Spleen (tissue), 11 donors: Measurements from ENCODE around the gene ARFGAP1. TPM values are rescaled to one million over a fixed set of nuclear protein-coding genes. Genes with fewer than 3 reads are reported as not detected.

Source experiments
- DNase-seq: peaks from one replicate; pipeline ENCODE4 v3.0.0-alpha.2; 2020
- H3K27ac ChIP-seq, 8 donors: fragments of 200-600 bp; sonication (generic) in 7 of 8; 1 replicate in 4 of 8; 2 replicates in 4 of 8; pipeline versions ENCODE4 v1.5.0 to v1.8.0; 2016 to 2021; ENCODE audit warnings: inconsistent platforms in 4 of 8, mild to moderate bottlenecking in 4 of 8, moderate library complexity in 1 of 8
- H3K27me3 ChIP-seq, 7 donors: fragments of 200-600 bp; sonication (generic) in 6 of 7; replicated peaks in 1 of 7; 1 replicate in 4 of 7; 2 replicates in 3 of 7; pipeline versions ENCODE4 v1.5.0 to v1.8.0; 2016 to 2021; ENCODE audit warnings: inconsistent platforms in 3 of 7, mild to moderate bottlenecking in 1 of 7
- H3K36me3 ChIP-seq, 6 donors: fragments of 200-600 bp; sonication (generic) in 5 of 6; 1 replicate in 4 of 6; 2 replicates in 2 of 6; pipeline versions ENCODE4 v1.5.0 to v1.8.0; 2016 to 2021; ENCODE audit warnings: inconsistent platforms in 2 of 6
- H3K4me1 ChIP-seq, 6 donors: fragments of 200-600 bp; sonication (generic) in 5 of 6; 1 replicate in 3 of 6; 2 replicates in 3 of 6; pipeline versions ENCODE4 v1.5.0 to v1.8.0; 2016 to 2021; ENCODE audit warnings: inconsistent platforms in 3 of 6
- H3K4me3 ChIP-seq, 8 donors: fragments of 200-600 bp; sonication (generic) in 7 of 8; 1 replicate in 4 of 8; 2 replicates in 4 of 8; pipeline versions ENCODE4 v1.5.0 to v1.8.0; 2016 to 2021; ENCODE audit warnings: inconsistent platforms in 4 of 8, mild to moderate bottlenecking in 4 of 8, moderate library complexity in 2 of 8
- H3K9me3 ChIP-seq, 8 donors: fragments of 200-600 bp; sonication (generic) in 7 of 8; 1 replicate in 4 of 8; 2 replicates in 4 of 8; pipeline versions ENCODE4 v1.5.0 to v1.8.0; 2016 to 2021; ENCODE audit warnings: inconsistent platforms in 4 of 8
- CTCF ChIP-seq, 11 experiments: fragments of 200-600 bp in 7 of 11; fragments of 450-650 bp in 4 of 11; sonication (generic) in 4 of 11; IDR thresholded peaks in 8 of 11; conservative IDR thresholded peaks in 3 of 11; 1 replicate in 7 of 11; 2 replicates in 4 of 11; pipeline versions ENCODE4 v1.4.0 to v1.8.0; 2016 to 2021; ENCODE audit warnings: antibody characterized with exemption in 11 of 11, inconsistent platforms in 4 of 11, mild to moderate bottlenecking in 1 of 11
- POLR2A ChIP-seq, 3 donors: fragments of 450-650 bp; IDR thresholded peaks; one replicate each; pipeline ENCODE4 v1.5.1; 2017; ENCODE audit warnings: antibody characterized with exemption in 3 of 3, mild to moderate bottlenecking in 1 of 3
- POLR2AphosphoS5 ChIP-seq, 3 donors: sonication (generic); formaldehyde crosslinking; IDR thresholded peaks; one replicate each; pipeline ENCODE4 v1.5.1; 2017; ENCODE audit warnings: antibody characterized with exemption in 3 of 3
- WGBS, 5 donors: extraction: QIAGEN DNeasy Blood & Tissue Kit in 3 of 5; methylation state at CpG; one replicate each; pipeline versions ENCODE4 v1.1.5 to v1.1.7; 2013 to 2018; 5-methylcytosine and 5-hydroxymethylcytosine counted together
- intact Hi-C: fragments of 100-400 bp; cut with DNase I; formaldehyde crosslinking; loops from one replicate; pipeline ENCODE4 v1.15.0; 2023; ENCODE audit warnings: low total_unique reads
- polyA plus RNA-seq, 3 donors: library from polyadenylated mRNA; stranded (reverse); fragments of 200-250 nt; gene quantifications; one replicate each; pipeline ENCODE4 v1.2.1, GENCODE V29; 2013
- total RNA-seq, 7 donors: library from RNA; depleted of rRNA in 3 of 7; stranded (reverse); fragments of >200 nt in 3 of 7; fragmentation: NEBNext Ultra II Directional in 4 of 7; extraction: Animal tissue kit (Norgen Biotek cat#: 25700) in 4 of 7; gene quantifications; one replicate each; pipeline versions ENCODE4 v1.1.0 to v1.2.1, GENCODE V29; 2016 to 2021
- donor health status: healthy with polysubstance abuse.
- donor health status: DM: no; HTN: no; CAD: no; lungs with moderate emphysema.
- donor health status: DM: no; HTN: no; CAD: no.
- donor health status: Bipolar disorder and iron deficiency.
- donor health status: healthy.
- donor health status: DM: no; HTN: no; CAD: no.
- donor health status: DM: yes; HTN: yes; CAD: no.

ARFGAP1 gene
- total and polyA plus RNA-seq, 10 donors = 44.4 to 165 (median 96.1) TPM

- Histone ChIP-seq H3K4me1 (peaks cover 0 to 52% (median 12%) of the 10 kb centered on the region in 6 donors), H3K27ac (no peak overlapping the region), H3K9me3 (peaks cover 0 to 15% (median 10%) of the 10 kb centered on the region in 8 donors), H3K36me3 (no peaks in the 10 kb centered on the region), H3K4me3 (no peak overlapping the region), H3K27me3 (peaks cover 0 to 50% (median 7%) of the 10 kb centered on the region in 7 donors)
- TF ChIP-seq POLR2AphosphoS5 (IDR thresholded peaks at IDR 0.05) = no peak
- DNase-seq = no peak
- intact Hi-C loops = no loop called here
- 74 to 80% (median 79%) methylated on average over 17 to 18 of the region's 18 CpGs for whole genome bisulfite sequencing, 5 donors
Measured at GRCh38 chr20:63323357-63323981, 50.9 kb downstream of the ARFGAP1 start.

GRCh38 chr20:63325021-63325471, 52.4 kb downstream of the ARFGAP1 start:
- WGBS, 5 donors = 84 to 88% (median 87%) methylated on average over 6 to 10 of the region's 10 CpGs
- H3K9me3 ChIP-seq = peaks cover 0 to 15% (median 10%) of the 10 kb centered on the region in 8 donors
- no peaks in the 10 kb centered on the region for H3K36me3 ChIP-seq
- H3K4me3 ChIP-seq = no peak overlapping the region
- intact Hi-C loops = no loop called here
- no peak for DNase-seq
- H3K27me3 ChIP-seq = peaks cover 0 to 42% (median under 1%) of the 10 kb centered on the region in 7 donors
- H3K4me1 ChIP-seq = peaks cover 0 to 46% (median 12%) of the 10 kb centered on the region in 6 donors
- TF ChIP-seq POLR2A (IDR thresholded peaks at IDR 0.05) (no peak), POLR2AphosphoS5 (IDR thresholded peaks at IDR 0.05) (no peak), CTCF (IDR thresholded peaks at IDR 0.05 in 8 of 11, conservative IDR thresholded peaks at IDR 0.05 in 3 of 11) (no peak)
- H3K27ac ChIP-seq = no peak overlapping the region

- intact Hi-C loops = no loop called here
- Histone ChIP-seq H3K4me3 (no peak overlapping the region), H3K27ac (peak overlapping the region in 4 of 8 donors; percentile 77 to 91 (median 77)), H3K27me3 (peaks cover 0 to 42% (median 0%) of the 10 kb centered on the region in 7 donors), H3K9me3 (peaks cover 0 to 15% (median 10%) of the 10 kb centered on the region in 8 donors), H3K4me1 (peaks cover 0 to 39% (median 12%) of the 10 kb centered on the region in 6 donors), H3K36me3 (no peaks in the 10 kb centered on the region)
- DNase-seq = no peak
- 75 to 94% (median 89%) methylated on average over 5 to 8 of the region's 8 CpGs for WGBS, 5 donors
- TF ChIP-seq POLR2AphosphoS5 (IDR thresholded peaks at IDR 0.05) (no peak), CTCF (IDR thresholded peaks at IDR 0.05 in 8 of 11, conservative IDR thresholded peaks at IDR 0.05 in 3 of 11) (no peak), POLR2A (IDR thresholded peaks at IDR 0.05) (no peak)
Measured at GRCh38 chr20:63325554-63326313, 53.1 kb downstream of the ARFGAP1 start.

GRCh38 chr20:63326314-63327230, 54.0 kb downstream of the ARFGAP1 start:
- intact Hi-C loops = no loop called here
- peak overlapping the region; percentile 38 to 91 (median 76) for H3K27ac ChIP-seq
- peak overlapping the region in 1 of 8 donors; percentile 0 for H3K4me3 ChIP-seq
- no peaks in the 10 kb centered on the region for H3K36me3 ChIP-seq
- DNase-seq = no peak
- no peak for TF ChIP-seq POLR2A (IDR thresholded peaks at IDR 0.05)
- TF ChIP-seq POLR2AphosphoS5 (IDR thresholded peaks at IDR 0.05) = peak in 2 of 3 donors; percentile 38 to 57
- no peak for TF ChIP-seq CTCF (IDR thresholded peaks at IDR 0.05 in 8 of 11, conservative IDR thresholded peaks at IDR 0.05 in 3 of 11)
- H3K4me1 ChIP-seq = peaks cover 0 to 31% (median 11%) of the 10 kb centered on the region in 6 donors
- peaks cover 0 to 36% (median 0%) of the 10 kb centered on the region in 7 donors for H3K27me3 ChIP-seq
- 66 to 78% (median 72%) methylated on average over 11 to 15 of the region's 15 CpGs for WGBS, 5 donors
- peaks cover 0 to 21% (median 12%) of the 10 kb centered on the region in 8 donors for H3K9me3 ChIP-seq
